HEK293T (cell line): Measurements from ENCODE around the gene SLCO3A1.
A peak's percentile ranks its signal among the peaks of the same experiment; 100 is the strongest.

Experiments used
- CTCF ChIA-PET: fragments of 350-600 bp; formaldehyde crosslinking; extraction: SDS; loops from one replicate; lab custom pipeline; 2021; ENCODE audit warnings: antibody characterized with exemption, inconsistent platforms; lab: Yijun Ruan, JAX
- POLR2A ChIA-PET: fragments of 350-600 bp; formaldehyde crosslinking; extraction: SDS; loops from one replicate; lab custom pipeline; 2020; ENCODE audit warnings: antibody characterized with exemption, inconsistent platforms; lab: Yijun Ruan, JAX
- DNase-seq: peaks from one replicate; pipeline ENCODE4 v3.0.0; 2012; ENCODE audit warnings: mixed read lengths; ENCODE audit errors: extremely low spot score
- ARNT ChIP-seq: fragments of 450-650 bp; IDR thresholded peaks from 2 replicates; pipeline ENCODE4 v1.6.1; 2017; ENCODE audit warnings: mild to moderate bottlenecking
- BHLHE40 ChIP-seq: fragments of 450-650 bp; IDR thresholded peaks from 2 replicates; pipeline ENCODE4 v1.6.1; 2016; ENCODE audit warnings: mild to moderate bottlenecking, moderate library complexity, borderline replicate concordance
- CTBP1 ChIP-seq: fragments of 450-650 bp; IDR thresholded peaks from 2 replicates; pipeline ENCODE4 v1.6.1; 2016; ENCODE audit warnings: borderline replicate concordance
- ELF4 ChIP-seq: fragments of 450-650 bp; IDR thresholded peaks from 2 replicates; pipeline ENCODE4 v1.6.1; 2017; ENCODE audit warnings: antibody characterized with exemption
- FOXA1 ChIP-seq: fragments of 450-650 bp; IDR thresholded peaks from 2 replicates; pipeline ENCODE4 v1.6.1; 2016; ENCODE audit warnings: mild to moderate bottlenecking
- FOXK2 ChIP-seq: fragments of 450-650 bp; IDR thresholded peaks from 2 replicates; pipeline ENCODE4 v1.6.1; 2016; ENCODE audit warnings: mild to moderate bottlenecking
- FOXM1 ChIP-seq: fragments of 450-650 bp; IDR thresholded peaks from 2 replicates; pipeline ENCODE4 v1.6.1; 2017; ENCODE audit warnings: mild to moderate bottlenecking, borderline replicate concordance
- HDGF ChIP-seq: fragments of 450-650 bp; IDR thresholded peaks from 2 replicates; pipeline ENCODE4 v1.6.1; 2017; ENCODE audit warnings: antibody characterized with exemption, borderline replicate concordance
- L3MBTL2 ChIP-seq: fragments of 450-650 bp; conservative IDR thresholded peaks from 2 replicates; pipeline ENCODE4 v1.6.1; 2016; ENCODE audit warnings: mild to moderate bottlenecking
- LEF1 ChIP-seq: fragments of 450-650 bp; IDR thresholded peaks from 2 replicates; pipeline ENCODE4 v1.6.1; 2017; ENCODE audit warnings: mild to moderate bottlenecking, borderline replicate concordance
- NFRKB ChIP-seq: fragments of 450-650 bp; IDR thresholded peaks from 2 replicates; pipeline ENCODE4 v1.6.1; 2016; ENCODE audit warnings: mild to moderate bottlenecking, moderate library complexity
- PKNOX1 ChIP-seq: fragments of 450-650 bp; IDR thresholded peaks from 2 replicates; pipeline ENCODE4 v1.6.1; 2016
- SP1 ChIP-seq: fragments of 450-650 bp; IDR thresholded peaks from 2 replicates; pipeline ENCODE4 v1.6.1; 2017
- SUZ12 ChIP-seq: fragments of 450-650 bp; IDR thresholded peaks from 2 replicates; pipeline ENCODE4 v1.6.1; 2016; ENCODE audit warnings: mild to moderate bottlenecking
- TARDBP ChIP-seq: fragments of 450-650 bp; IDR thresholded peaks from 2 replicates; pipeline ENCODE4 v1.6.1; 2016
- ZNF384 ChIP-seq: fragments of 450-650 bp; IDR thresholded peaks from 2 replicates; pipeline ENCODE4 v1.6.1; 2016

The SLCO3A1 gene

GRCh38 chr15:91849180-91849579 lies 4.3 kb upstream of the SLCO3A1 start:
- POLR2A ChIA-PET, result no interaction called here
- TF ChIP-seq CTBP1 (no peak), L3MBTL2 (no peak), BHLHE40 (no peak), FOXK2 (no peak), ARNT (no peak), LEF1 (no peak), SUZ12 (no peak), FOXA1 (no peak), PKNOX1 (no peak), NFRKB (no peak), TARDBP (no peak), FOXM1 (no peak), SP1 (no peak), ZNF384 (no peak), ELF4 (no peak), HDGF (no peak)
- DNase-seq, result no peak
- CTCF ChIA-PET, result interaction anchor here (0.6 to 2.3 kb wide), 3 partner anchors 143 to 234 kb away, joined by 3 to 6 read pairs (median 3); no protein-coding TSS in a partner anchor

GRCh38 chr15:91849749-91850161 lies 3.8 kb upstream of the SLCO3A1 start:
- peak; percentile 35 for DNase-seq
- POLR2A ChIA-PET, result no interaction called here
- TF ChIP-seq HDGF (no peak), PKNOX1 (no peak), ELF4 (no peak), NFRKB (no peak), FOXK2 (no peak), ZNF384 (no peak), L3MBTL2 (no peak), FOXA1 (no peak), FOXM1 (no peak), TARDBP (no peak), CTBP1 (no peak)
- CTCF ChIA-PET, result interaction anchor here (2.3 kb wide), 1 partner anchor 144 kb away, joined by 6 read pairs; no protein-coding TSS in a partner anchor

GRCh38 chr15:91852741-91853510 lies 582 bp upstream of the SLCO3A1 start:
- ChIA-PET POLR2A (no interaction called here), CTCF (interaction anchor here (0.6 to 1.0 kb wide), 3 partner anchors 12 to 553 kb away, joined by 3 read pairs; no protein-coding TSS in a partner anchor)
- TF ChIP-seq FOXM1 (no peak), LEF1 (no peak), FOXA1 (no peak), HDGF (no peak)
- DNase-seq, result peak; percentile 73

GRCh38 chr15:91853948-91854638 lies 585 bp downstream of the SLCO3A1 start:
- peak; percentile 42 for DNase-seq
- TF ChIP-seq SP1, result no peak
- no peak for TF ChIP-seq CTBP1
- no peak for TF ChIP-seq PKNOX1
- no peak for TF ChIP-seq HDGF
- no peak for TF ChIP-seq FOXA1
- no peak for TF ChIP-seq TARDBP
- no peak for TF ChIP-seq SUZ12
- no peak for TF ChIP-seq L3MBTL2
- no peak for TF ChIP-seq NFRKB
- TF ChIP-seq ARNT, result no peak
- TF ChIP-seq FOXM1, result no peak
- ChIA-PET CTCF (interaction anchor here (0.7 to 1.0 kb wide), 4 partner anchors 9 to 223 kb away, joined by 3 to 6 read pairs (median 3); no protein-coding TSS in a partner anchor), POLR2A (interaction anchor here (0.5 kb wide), 1 partner anchor 66 kb away, joined by 4 read pairs; no protein-coding TSS in a partner anchor)

GRCh38 chr15:91854639-91854990 lies 1.1 kb downstream of the SLCO3A1 start:
- no peak for DNase-seq
- no peak for TF ChIP-seq FOXK2
- TF ChIP-seq BHLHE40, result no peak
- no peak for TF ChIP-seq ZNF384
- TF ChIP-seq HDGF, result no peak
- no peak for TF ChIP-seq NFRKB
- no peak for TF ChIP-seq ELF4
- ChIA-PET POLR2A (interaction anchor here (0.5 kb wide), 1 partner anchor 66 kb away, joined by 4 read pairs; no protein-coding TSS in a partner anchor), CTCF (interaction anchor here (0.9 kb wide), 1 partner anchor 10 kb away, joined by 3 read pairs; no protein-coding TSS in a partner anchor)

GRCh38 chr15:91855241-91855640 lies 1.7 kb downstream of the SLCO3A1 start:
- CTCF ChIA-PET, result no interaction called here
- POLR2A ChIA-PET, result no interaction called here
- TF ChIP-seq TARDBP, result no peak
- TF ChIP-seq BHLHE40, result no peak
- TF ChIP-seq FOXA1, result no peak
- no peak for TF ChIP-seq LEF1
- TF ChIP-seq FOXM1, result no peak
- no peak for TF ChIP-seq ZNF384
- no peak for TF ChIP-seq SUZ12
- no peak for TF ChIP-seq CTBP1
- no peak for TF ChIP-seq PKNOX1
- no peak for DNase-seq
